Right cardiac atrium (tissue), 5 donors: ENCODE data around the gene ICAM2. TPM values are rescaled to one million over a fixed set of nuclear protein-coding genes. Genes with fewer than 3 reads are reported as not detected.

ENCODE experiments used
- ATAC-seq, 2 donors: fragments of 200-7000 bp; cut with Tn5 transposase; one replicate each; pipeline versions ENCODE4 v1.8.0 to v1.9.1; 2020; ENCODE audit warnings: moderate library complexity in 2 of 2, mild to moderate bottlenecking in 1 of 2
- DNase-seq, 3 donors: peaks; one replicate each; pipeline ENCODE4 v3.0.0-alpha.2; 2020
- H3K27ac ChIP-seq: one replicate; pipeline ENCODE4 v1.5.1; 2013; ENCODE audit warnings: mild to moderate bottlenecking, low read length, control low read depth, moderate library complexity
- H3K27me3 ChIP-seq: one replicate; pipeline ENCODE4 v1.6.1; 2013; ENCODE audit not compliant: control insufficient read depth, insufficient read depth
- H3K4me1 ChIP-seq: one replicate; pipeline ENCODE4 v1.6.1; 2013; ENCODE audit warnings: low read length; ENCODE audit not compliant: control insufficient read depth, insufficient read depth
- H3K4me3 ChIP-seq: one replicate; pipeline ENCODE4 v1.5.1; 2013; ENCODE audit warnings: low read length, control low read depth
- H3K9me3 ChIP-seq: one replicate; pipeline ENCODE4 v1.6.1; 2013; ENCODE audit warnings: low read length; ENCODE audit not compliant: control insufficient read depth
- WGBS: extraction: QIAGEN DNeasy Blood & Tissue Kit; methylation state at CpG from one replicate; pipeline ENCODE4 v1.1.7; 2013; 5-methylcytosine and 5-hydroxymethylcytosine counted together
- intact Hi-C, 4 donors: fragments of 100-400 bp; cut with DNase I; formaldehyde crosslinking; loops; one replicate each; pipeline versions ENCODE4 v1.11.0 to v1.14.0; 2022 to 2023
- long read RNA-seq, 4 donors: library from polyadenylated mRNA; unstranded; transcript quantifications; one replicate each; pipeline ENCODE4 v2.0.0, GENCODE V29; 2020 to 2021
- polyA plus RNA-seq: library from polyadenylated mRNA; stranded (reverse); fragments of 200-250 nt; gene quantifications from one replicate; pipeline ENCODE4 v1.2.3, GENCODE V29; 2013
- total RNA-seq, 4 donors: library from RNA; stranded (reverse); fragmentation: NEBNext Ultra II Directional; extraction: Animal tissue kit (Norgen Biotek cat#: 25700); gene quantifications; one replicate each; pipeline ENCODE4 v1.2.1, GENCODE V29; 2021
- donor health status: healthy with polysubstance abuse.
- donor health status: DM: no; HTN: yes; CAD: no.
- donor health status: DM: no; HTN: no; CAD: no.
- donor health status: DM: no; HTN: yes; CAD: no; lungs with severe emphysema.
- donor health status: DM: yes; HTN: yes; CAD: no.

ICAM2 gene
- total RNA-seq (10 to 100 TPM; 17.6 to 31.7 (median 26.3) TPM), polyA plus RNA-seq (50.3 TPM)
- long read RNA-seq, donor 1, transcript ICAM2-208 (5 exons, 1,103 nt) = major isoform, 20 of 28 reads
- long read RNA-seq, donor 1, partial matches to known transcripts = 2 of 28 reads
- long read RNA-seq, donor 1, other reads (novel, unspliced or antisense) = 2 of 28 reads
- long read RNA-seq, donor 2, partial matches to known transcripts = 1 of 8 reads
- long read RNA-seq, donor 2, other reads (novel, unspliced or antisense) = 1 of 8 reads
- long read RNA-seq, donor 3, transcript ICAM2-208 (5 exons, 1,103 nt) = major isoform, 37 of 57 reads
- long read RNA-seq, donor 3, transcript ICAM2-203 (4 exons, 1,221 nt) = minor isoform, 17 of 57 reads
- long read RNA-seq, donor 3, partial matches to known transcripts = 1 of 57 reads
- long read RNA-seq, donor 3, other reads (novel, unspliced or antisense) = 1 of 57 reads
- long read RNA-seq, donor 4, transcript ICAM2-208 (5 exons, 1,103 nt) = major isoform, 5 of 10 reads
- long read RNA-seq, donor 4, partial matches to known transcripts = 1 of 10 reads
- long read RNA-seq, donor 4, other reads (novel, unspliced or antisense) = 2 of 10 reads

DNA sequence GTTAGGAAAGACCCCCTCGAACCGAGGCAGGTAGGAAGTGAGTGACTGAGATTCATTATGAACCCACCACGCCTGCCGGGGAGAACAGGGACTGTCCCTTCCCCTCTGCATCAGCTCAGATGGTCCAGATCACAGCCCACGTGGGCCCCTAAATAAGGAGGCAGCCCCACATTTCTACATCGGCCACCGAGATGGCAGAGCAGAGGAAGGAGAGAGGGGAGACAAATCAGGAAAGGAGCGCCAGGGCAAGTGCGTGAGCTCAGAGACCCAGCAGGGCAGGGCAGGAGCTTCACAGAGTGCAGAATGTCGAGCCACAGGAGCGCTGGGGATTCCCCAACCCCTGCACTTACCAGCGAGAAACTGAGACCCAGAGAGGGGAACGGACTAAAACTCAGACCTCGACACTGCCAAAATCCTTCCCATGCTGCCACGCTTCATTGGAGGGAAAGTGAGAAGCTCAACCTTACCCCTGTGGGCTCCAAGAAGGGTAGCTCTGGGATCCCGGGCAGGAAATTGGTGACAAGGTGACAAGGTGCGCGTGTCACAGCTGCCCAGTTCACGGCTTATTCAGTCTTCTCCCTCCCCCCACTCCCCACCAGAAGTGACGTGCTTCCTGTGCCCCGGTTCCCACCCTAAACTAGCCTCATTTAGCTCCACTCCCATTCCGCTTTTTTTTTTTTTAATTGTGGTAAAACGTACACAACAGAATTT lies at the start of gene ICAM2:
Gene ICAM2, minus strand, starts transcription at position 578 of the 711 bp plus-strand sequence. CDS start 13,942 bp downstream, outside the sequence.
- Histone ChIP-seq H3K4me3 (peak within 1 kb of the TSS; percentile 57), H3K4me1 (peaks cover 4% of the 10 kb centered on the region), H3K27ac (peak within 1 kb of the TSS; percentile 77), H3K9me3 (no peaks in the 10 kb centered on the region), H3K27me3 (no peaks in the 10 kb centered on the region)
- intact Hi-C loops = loop anchor here (5.0 to 10.0 kb wide), 4 partner anchors 95 to 265 kb away; partner anchors contain the start of genes CSHL1 (in 3 of the 4) and GH1 (in 2 of the 4)
- ATAC-seq (peak; percentile 86 to 94), DNase-seq (peak; percentile 73 to 87 (median 85))
- 19% methylated on average over 23 of the region's 23 CpGs for WGBS

DNA sequence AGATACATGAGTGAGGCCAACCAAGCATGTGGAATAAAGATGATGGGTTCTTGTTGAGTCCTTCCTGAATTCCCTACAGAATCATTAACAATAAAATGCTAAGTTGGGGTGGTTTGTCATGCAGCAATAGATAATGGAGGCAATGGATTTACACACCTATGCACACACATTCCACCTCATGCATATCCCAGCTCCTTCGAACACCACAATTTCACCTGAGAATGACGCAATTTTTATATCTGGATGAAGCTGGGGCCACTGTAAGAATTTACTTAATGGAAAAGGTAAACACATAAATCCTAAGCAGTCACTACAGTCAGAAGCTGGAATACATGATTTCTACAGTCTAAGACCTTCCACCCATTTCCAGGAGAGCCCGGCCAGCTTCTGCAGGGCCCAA lies 49.8 kb upstream of the ICAM2 start:
- no peaks in the 10 kb centered on the region for H3K27me3 ChIP-seq
- WGBS = 98% methylated on average over 3 of the region's 3 CpGs
- DNase-seq (no peak), ATAC-seq (no peak)
- no peak overlapping the region for H3K4me3 ChIP-seq
- intact Hi-C loops = no loop called here
- H3K9me3 ChIP-seq = peaks cover 4% of the 10 kb centered on the region
- no peaks in the 10 kb centered on the region for H3K4me1 ChIP-seq
- no peak overlapping the region for H3K27ac ChIP-seq

DNA sequence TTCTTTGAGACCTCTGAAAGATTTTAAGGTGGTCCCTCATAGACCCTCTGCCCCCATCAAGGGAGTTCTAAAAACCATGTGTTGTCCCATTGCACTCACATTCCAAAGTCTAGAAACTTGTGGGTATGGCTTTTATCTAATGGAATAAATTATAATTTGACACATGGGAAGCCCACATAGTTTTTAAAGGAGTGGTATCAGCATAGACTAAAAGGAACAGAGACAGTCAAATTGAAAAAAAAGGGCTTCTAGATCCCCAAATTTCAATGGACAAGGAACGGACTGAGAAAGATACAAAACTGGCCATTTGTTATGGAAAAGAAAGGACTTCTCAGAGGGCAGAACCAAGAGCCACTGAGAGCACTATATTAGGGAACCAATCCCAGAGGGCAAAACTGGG lies 48.7 kb upstream of the ICAM2 start:
- H3K9me3 ChIP-seq = peaks cover 4% of the 10 kb centered on the region
- ATAC-seq (no peak), DNase-seq (no peak)
- H3K27me3 ChIP-seq = no peaks in the 10 kb centered on the region
- no peak overlapping the region for H3K4me3 ChIP-seq
- no peaks in the 10 kb centered on the region for H3K4me1 ChIP-seq
- intact Hi-C loops = loop anchor here in 3 of 4 donors (10.0 kb wide), 2 partner anchors 66 to 216 kb away; partner anchors contain the start of gene ERN1 (in 3 of the 3)
- no peak overlapping the region for H3K27ac ChIP-seq
- WGBS = 100% methylated on average over 1 of the region's 1 CpG

DNA sequence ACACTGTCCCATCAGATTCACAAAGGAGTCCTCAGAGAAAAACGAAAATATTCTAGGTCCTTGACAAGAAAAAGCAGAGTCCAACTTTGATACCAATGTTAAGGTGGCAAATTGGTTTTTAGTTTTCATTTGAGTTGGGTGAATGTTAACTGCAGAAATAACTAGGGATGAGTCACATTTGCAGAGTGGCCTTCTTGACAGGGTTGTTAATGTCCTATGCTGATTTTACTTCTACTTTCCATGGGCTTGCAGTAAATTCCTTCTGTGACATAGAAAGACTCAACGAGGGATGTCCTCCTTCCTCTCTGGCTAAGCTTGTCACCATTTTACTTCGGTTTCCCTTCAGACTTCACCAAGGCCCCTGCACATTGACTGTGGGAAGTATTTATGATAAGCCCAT lies 47.2 kb upstream of the ICAM2 start:
- H3K4me3 ChIP-seq = no peak overlapping the region
- H3K27ac ChIP-seq = no peak overlapping the region
- ATAC-seq = no peak
- 87% methylated on average over 3 of the region's 3 CpGs for WGBS
- DNase-seq = no peak
- peaks cover 4% of the 10 kb centered on the region for H3K9me3 ChIP-seq
- no peaks in the 10 kb centered on the region for H3K27me3 ChIP-seq
- intact Hi-C loops = loop anchor here in 3 of 4 donors (10.0 kb wide), 2 partner anchors 67 to 217 kb away; partner anchors contain the start of gene ERN1 (in 3 of the 3)
- H3K4me1 ChIP-seq = no peaks in the 10 kb centered on the region

GRCh38 chr17:64066716-64067115 lies 46.3 kb upstream of the ICAM2 start:
- WGBS = 96% methylated on average over 7 of the region's 7 CpGs
- Histone ChIP-seq H3K9me3 (peaks cover 4% of the 10 kb centered on the region), H3K27me3 (no peaks in the 10 kb centered on the region), H3K27ac (no peak overlapping the region), H3K4me1 (no peaks in the 10 kb centered on the region), H3K4me3 (no peak overlapping the region)
- intact Hi-C loops = loop anchor here in 3 of 4 donors (10.0 kb wide), 2 partner anchors 68 to 218 kb away; partner anchors contain the start of gene ERN1 (in 3 of the 3)
- DNase-seq = no peak
- no peak for ATAC-seq

GRCh38 chr17:64065161-64065560 lies 44.7 kb upstream of the ICAM2 start:
- WGBS = 93% methylated on average over 8 of the region's 8 CpGs
- DNase-seq (no peak), ATAC-seq (no peak)
- Histone ChIP-seq H3K27ac (no peak overlapping the region), H3K9me3 (peaks cover 4% of the 10 kb centered on the region), H3K27me3 (no peaks in the 10 kb centered on the region), H3K4me1 (no peaks in the 10 kb centered on the region), H3K4me3 (no peak overlapping the region)
- intact Hi-C loops = loop anchor here in 3 of 4 donors (10.0 kb wide), 2 partner anchors 70 to 220 kb away; partner anchors contain the start of gene ERN1 (in 3 of the 3)

GRCh38 chr17:64064331-64064730 lies 43.9 kb upstream of the ICAM2 start:
- Histone ChIP-seq H3K27ac (no peak overlapping the region), H3K4me3 (no peak overlapping the region), H3K9me3 (peaks cover 3% of the 10 kb centered on the region), H3K4me1 (no peaks in the 10 kb centered on the region), H3K27me3 (no peaks in the 10 kb centered on the region)
- no peak for ATAC-seq
- 88% methylated on average over 9 of the region's 9 CpGs for WGBS
- no peak for DNase-seq
- intact Hi-C loops = loop anchor here in 3 of 4 donors (10.0 kb wide), 2 partner anchors 70 to 220 kb away; partner anchors contain the start of gene ERN1 (in 3 of the 3)

GRCh38 chr17:64063766-64064224 lies 43.4 kb upstream of the ICAM2 start:
- Histone ChIP-seq H3K4me3 (no peak overlapping the region), H3K9me3 (peaks cover 3% of the 10 kb centered on the region), H3K27me3 (no peaks in the 10 kb centered on the region), H3K4me1 (no peaks in the 10 kb centered on the region), H3K27ac (no peak overlapping the region)
- DNase-seq (peak; percentile 64 to 86 (median 85)), ATAC-seq (peak; percentile 77 to 90)
- intact Hi-C loops = loop anchor here in 3 of 4 donors (10.0 kb wide), 2 partner anchors 71 to 221 kb away; partner anchors contain the start of gene ERN1 (in 3 of the 3)
- 54% methylated on average over 16 of the region's 16 CpGs for WGBS

DNA sequence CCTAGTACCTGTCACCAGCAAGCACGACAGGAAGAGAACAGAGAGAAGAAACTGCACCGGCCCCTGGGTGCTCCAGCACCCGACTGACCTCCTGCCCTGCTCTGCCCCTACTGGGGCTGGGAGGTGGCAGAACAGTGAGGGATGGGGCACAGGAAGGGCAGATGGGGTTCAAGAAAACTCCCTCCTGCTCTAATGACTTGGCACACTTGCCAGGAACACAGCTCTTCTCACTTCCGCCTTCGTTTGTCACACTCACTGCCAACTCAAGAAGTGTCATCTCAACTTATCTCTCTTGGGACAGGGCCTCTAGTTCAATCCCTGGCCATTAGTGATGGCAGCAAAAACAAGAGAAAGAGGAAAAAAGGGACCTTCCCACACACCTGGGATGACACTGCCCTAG lies 42.7 kb upstream of the ICAM2 start:
- H3K27me3 ChIP-seq = no peaks in the 10 kb centered on the region
- no peaks in the 10 kb centered on the region for H3K9me3 ChIP-seq
- no peaks in the 10 kb centered on the region for H3K4me1 ChIP-seq
- ATAC-seq (peak in 1 of 2 donors; percentile 15), DNase-seq (no peak)
- WGBS = 67% methylated on average over 5 of the region's 5 CpGs
- no peak overlapping the region for H3K27ac ChIP-seq
- no peak overlapping the region for H3K4me3 ChIP-seq
- intact Hi-C loops = loop anchor here in 3 of 4 donors (10.0 kb wide), 2 partner anchors 72 to 222 kb away; partner anchors contain the start of gene ERN1 (in 3 of the 3)

DNA sequence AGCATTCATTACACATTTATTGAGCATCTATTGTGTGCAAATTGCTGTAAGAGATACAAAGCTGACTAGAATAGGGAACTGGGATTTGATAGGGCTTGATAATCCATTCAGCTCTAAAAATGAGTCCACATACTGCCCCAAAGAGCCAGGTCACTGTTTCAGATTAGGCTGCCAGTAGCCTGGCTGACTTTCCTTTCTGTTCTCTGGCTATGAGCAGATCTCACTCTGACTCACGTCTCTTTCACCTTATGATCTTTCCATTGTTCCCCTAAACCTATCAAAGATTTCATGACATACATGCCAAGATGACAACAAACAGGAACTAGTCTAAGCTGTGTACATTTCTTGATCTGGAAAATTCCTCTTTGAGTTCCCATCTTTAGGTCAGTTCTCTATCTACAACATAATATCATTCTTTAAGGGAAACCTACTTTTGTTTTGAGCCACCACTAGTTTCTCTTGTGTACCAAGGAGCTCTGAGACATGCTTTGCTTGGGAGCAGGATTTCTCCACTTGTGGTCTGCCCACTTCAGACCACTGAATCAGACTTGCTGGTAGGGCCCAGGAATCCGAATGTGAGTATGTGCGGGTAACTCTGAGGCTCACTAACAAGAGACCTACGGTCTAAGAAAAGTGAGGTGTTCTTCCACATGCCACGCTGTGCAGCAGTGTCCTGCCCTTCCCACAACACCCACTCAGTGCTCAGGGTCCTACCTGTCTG lies 40.9 kb upstream of the ICAM2 start:
- intact Hi-C loops = loop anchor here in 3 of 4 donors (10.0 kb wide), 2 partner anchors 73 to 223 kb away; partner anchors contain the start of gene ERN1 (in 3 of the 3)
- Histone ChIP-seq H3K27ac (no peak overlapping the region), H3K4me1 (no peaks in the 10 kb centered on the region), H3K4me3 (no peak overlapping the region), H3K9me3 (no peaks in the 10 kb centered on the region), H3K27me3 (no peaks in the 10 kb centered on the region)
- WGBS = 88% methylated on average over 5 of the region's 5 CpGs
- DNase-seq (no peak), ATAC-seq (no peak)
